ENCODE measurements around the gene TADA3.
A peak's percentile ranks its signal among the peaks of the same experiment; 100 is the strongest.
"Not testable (repeated sequence)": the region's sequence is repeated elsewhere in the genome, so short reads cannot be mapped to it uniquely, and the experiment has no call there.

TADA3 gene

GRCh38 chr3:9783954-9784353 lies 8.3 kb downstream of the TADA3 start:
- DNase-seq (ENCODE audit: low read depth): no peak

GRCh38 chr3:9782770-9783169 lies 9.5 kb downstream of the TADA3 start:
- DNase-seq (ENCODE audit: low read depth): no peak

- DNase-seq (ENCODE audit: low read depth): no peak
Measured at GRCh38 chr3:9781978-9782603, 10.2 kb downstream of the TADA3 start.

GRCh38 chr3:9781551-9781950 lies 10.7 kb downstream of the TADA3 start:
- DNase-seq (ENCODE audit: low read depth): no peak

- no peak for DNase-seq (ENCODE audit: low read depth)
Measured at GRCh38 chr3:9780910-9781309, 11.4 kb downstream of the TADA3 start.

GRCh38 chr3:9780458-9780812 lies 11.8 kb downstream of the TADA3 start:
- DNase-seq (ENCODE audit: low read depth): no peak

GRCh38 chr3:9779721-9780457 lies 12.4 kb downstream of the TADA3 start:
- DNase-seq (ENCODE audit: low read depth): no peak

- no peak for DNase-seq (ENCODE audit: low read depth)
Measured at GRCh38 chr3:9779075-9779593, 13.1 kb downstream of the TADA3 start.

GRCh38 chr3:9778143-9779074 lies 13.9 kb downstream of the TADA3 start:
- DNase-seq (ENCODE audit: low read depth): peak; percentile 51

GRCh38 chr3:9777694-9778021 lies 14.6 kb downstream of the TADA3 start:
- no peak for DNase-seq (ENCODE audit: low read depth)

GRCh38 chr3:9776896-9777693 lies 15.2 kb downstream of the TADA3 start:
- no peak for DNase-seq (ENCODE audit: low read depth)

- DNase-seq (ENCODE audit: low read depth): not testable (repeated sequence)
Measured at GRCh38 chr3:9771007-9771406, 21.3 kb downstream of the TADA3 start.

GRCh38 chr3:9770276-9770812 lies 21.9 kb downstream of the TADA3 start:
- DNase-seq (ENCODE audit: low read depth): no peak

GRCh38 chr3:9769426-9770275 lies 22.6 kb downstream of the TADA3 start, which contains the start of gene CAMK1:
CAMK1 (minus strand) TSS chr3:9769947; CDS start chr3:9767749, 2,198 bp downstream.
- peak; percentile 32 for DNase-seq (ENCODE audit: low read depth)

GRCh38 chr3:9769012-9769411 lies 23.3 kb downstream of the TADA3 start:
- no peak for DNase-seq (ENCODE audit: low read depth)

- no peak for DNase-seq (ENCODE audit: low read depth)
Measured at GRCh38 chr3:9768141-9768775, 24.0 kb downstream of the TADA3 start.

GRCh38 chr3:9767418-9767817 lies 24.9 kb downstream of the TADA3 start:
- DNase-seq (ENCODE audit: low read depth): no peak

GRCh38 chr3:9765865-9766264 lies 26.4 kb downstream of the TADA3 start:
- DNase-seq (ENCODE audit: low read depth): no peak

- no peak for DNase-seq (ENCODE audit: low read depth)
Measured at GRCh38 chr3:9762871-9763270, 29.4 kb downstream of the TADA3 start.

- DNase-seq (ENCODE audit: low read depth): no peak
Measured at GRCh38 chr3:9761919-9762318, 30.4 kb downstream of the TADA3 start.

Measured in GM04504 (cell line).